ENCODE results near the gene NET1.
"Not testable (repeated sequence)": the region's sequence is repeated elsewhere in the genome, so short reads cannot be mapped to it uniquely, and the experiment has no call there.

The NET1 gene

GRCh38 chr10:5404208-5405041 lies 7.9 kb upstream of the NET1 start, which contains the start of gene TUBAL3:
TUBAL3 (minus strand) TSS chr10:5404828; CDS start chr10:5404792, 36 bp downstream.
- Histone ChIP-seq H3K4me1 (no peaks in the 10 kb centered on the region), H3K9me3 (no peaks in the 10 kb centered on the region), H3K4me3 (ENCODE audit: low read depth, low read length) (no peak within 1 kb of the TSS), H3K36me3 (no peaks in the 10 kb centered on the region), H3K27me3 (no peaks in the 10 kb centered on the region)
- no peak for TF ChIP-seq CTCF (IDR thresholded peaks at IDR 0.05; ENCODE audit: low read depth, low read length)
- no peak for DNase-seq

GRCh38 chr10:5406918-5407317 lies 5.4 kb upstream of the NET1 start:
- H3K9me3 ChIP-seq = no peaks in the 10 kb centered on the region
- H3K27me3 ChIP-seq = no peaks in the 10 kb centered on the region
- H3K4me1 ChIP-seq = no peaks in the 10 kb centered on the region
- no peak for TF ChIP-seq CTCF (IDR thresholded peaks at IDR 0.05; ENCODE audit: low read depth, low read length)
- no peaks in the 10 kb centered on the region for H3K36me3 ChIP-seq
- no peak overlapping the region for H3K4me3 ChIP-seq (ENCODE audit: low read depth, low read length)
- DNase-seq = no peak

- not testable (repeated sequence) for H3K4me3 ChIP-seq (ENCODE audit: low read depth, low read length); H3K36me3 ChIP-seq; H3K9me3 ChIP-seq; H3K27me3 ChIP-seq; DNase-seq; H3K4me1 ChIP-seq
Measured at GRCh38 chr10:5410787-5411186, 1.6 kb upstream of the NET1 start.

GRCh38 chr10:5411941-5412276 lies 448 bp upstream of the NET1 start:
- Histone ChIP-seq H3K9me3 (no peaks in the 10 kb centered on the region), H3K36me3 (peaks cover 4% of the 10 kb centered on the region; the same call in 1 of the 2 replicates), H3K4me1 (no peaks in the 10 kb centered on the region), H3K27me3 (no peaks in the 10 kb centered on the region), H3K4me3 (ENCODE audit: low read depth, low read length) (peak overlapping the region; percentile 90)
- no peak for TF ChIP-seq CTCF (IDR thresholded peaks at IDR 0.05; ENCODE audit: low read depth, low read length)
- peak; percentile 48 for DNase-seq

- peak overlapping the region; percentile 90 for H3K4me3 ChIP-seq (ENCODE audit: low read depth, low read length)
- H3K9me3 ChIP-seq = no peaks in the 10 kb centered on the region
- H3K27me3 ChIP-seq = no peaks in the 10 kb centered on the region
- no peak for DNase-seq
- no peaks in the 10 kb centered on the region for H3K4me1 ChIP-seq
- no peak for TF ChIP-seq CTCF (IDR thresholded peaks at IDR 0.05; ENCODE audit: low read depth, low read length)
- H3K36me3 ChIP-seq = peaks cover 6% of the 10 kb centered on the region; the same call in 1 of the 2 replicates
Measured at GRCh38 chr10:5413012-5413938, 918 bp downstream of the NET1 start.

- Histone ChIP-seq H3K9me3 (no peaks in the 10 kb centered on the region), H3K27me3 (no peaks in the 10 kb centered on the region), H3K36me3 (peaks cover 6% of the 10 kb centered on the region; the same call in 1 of the 2 replicates), H3K4me1 (no peaks in the 10 kb centered on the region), H3K4me3 (ENCODE audit: low read depth, low read length) (no peak overlapping the region)
- no peak for TF ChIP-seq CTCF (IDR thresholded peaks at IDR 0.05; ENCODE audit: low read depth, low read length)
- no peak for DNase-seq
Measured at GRCh38 chr10:5416981-5417380, 4.6 kb downstream of the NET1 start.

All from BE2C (cell line).